Mesenchymal stem cell (in vitro differentiated cells and primary cell): ENCODE results near the gene IGFBP2.

Experiments
- DNase-seq: peaks from one replicate; pipeline ENCODE4 v3.0.0-alpha.2; 2013
- H2AFZ ChIP-seq: one replicate; pipeline ENCODE4 v1.6.1; 2013; ENCODE audit warnings: low read depth, mild to moderate bottlenecking, control low read depth, inconsistent platforms, low read length, moderate library complexity
- H2AK5ac ChIP-seq: 2 replicates; pipeline ENCODE4 v1.6.1; 2013; ENCODE audit warnings: low read length, moderate library complexity, mild to moderate bottlenecking, inconsistent platforms; ENCODE audit not compliant: severe bottlenecking
- H2BK120ac ChIP-seq: one replicate; pipeline ENCODE4 v1.6.1; 2013; ENCODE audit warnings: low read depth, mild to moderate bottlenecking, inconsistent platforms, low read length, moderate library complexity
- H2BK12ac ChIP-seq, 2 experiments: one replicate each; pipeline ENCODE4 v1.6.1; 2013; ENCODE audit warnings: inconsistent platforms in 2 of 2, low read length in 2 of 2, mild to moderate bottlenecking in 2 of 2, moderate library complexity in 2 of 2, control low read depth in 1 of 2
- H2BK15ac ChIP-seq: one replicate; pipeline ENCODE4 v1.6.1; 2013; ENCODE audit warnings: mild to moderate bottlenecking, low read depth, inconsistent platforms; ENCODE audit not compliant: poor library complexity, severe bottlenecking
- H2BK5ac ChIP-seq: 2 replicates; pipeline ENCODE4 v1.6.1; 2013; ENCODE audit warnings: low read depth, mild to moderate bottlenecking, low read length, control low read depth, inconsistent platforms; ENCODE audit not compliant: poor library complexity, severe bottlenecking
- H3K14ac ChIP-seq, 2 experiments: one replicate each; pipeline ENCODE4 v1.6.1; 2013; ENCODE audit warnings: inconsistent platforms in 2 of 2, low read length in 2 of 2, control low read depth in 1 of 2, mild to moderate bottlenecking in 1 of 2, moderate library complexity in 1 of 2
- H3K18ac ChIP-seq, 2 experiments: one replicate each; pipeline ENCODE4 v1.6.1; 2013; ENCODE audit warnings: inconsistent platforms in 2 of 2, low read length in 2 of 2, control low read depth in 1 of 2, low read depth in 1 of 2, mild to moderate bottlenecking in 1 of 2
- H3K23ac ChIP-seq, 2 experiments: one replicate each; pipeline ENCODE4 v1.6.1; 2013; ENCODE audit warnings: inconsistent platforms in 2 of 2, low read length in 2 of 2, mild to moderate bottlenecking in 2 of 2, moderate library complexity in 2 of 2, control low read depth in 1 of 2
- H3K27ac ChIP-seq: 2 replicates; pipeline ENCODE4 v1.5.1; 2013; ENCODE audit warnings: mild to moderate bottlenecking, moderate library complexity, low read length, control low read depth, inconsistent platforms; ENCODE audit not compliant: poor library complexity, severe bottlenecking
- H3K27me3 ChIP-seq, 2 experiments: 2 replicates each; pipeline versions ENCODE4 v1.6.1 to v1.7.0; 2013; ENCODE audit warnings: low read length in 2 of 2, mild to moderate bottlenecking in 2 of 2, moderate library complexity in 2 of 2, control low read depth in 1 of 2, inconsistent platforms in 1 of 2; ENCODE audit not compliant: control insufficient read depth in 1 of 2, insufficient read depth in 1 of 2
- H3K36me3 ChIP-seq, 2 experiments: 2 replicates each; pipeline versions ENCODE4 v1.6.1 to v1.7.0; 2013; ENCODE audit warnings: low read length in 2 of 2, control low read depth in 1 of 2, inconsistent platforms in 1 of 2, low read depth in 1 of 2, mild to moderate bottlenecking in 1 of 2; ENCODE audit not compliant: insufficient read depth in 2 of 2, control insufficient read depth in 1 of 2
- H3K4ac ChIP-seq, 2 experiments: one replicate each; pipeline ENCODE4 v1.6.1; 2013; ENCODE audit warnings: inconsistent platforms in 2 of 2, low read length in 2 of 2, mild to moderate bottlenecking in 2 of 2, moderate library complexity in 2 of 2, control low read depth in 1 of 2, low read depth in 1 of 2
- H3K4me1 ChIP-seq: 2 replicates; pipeline ENCODE4 v1.6.1; 2013; ENCODE audit warnings: low read depth, low read length, control low read depth; ENCODE audit not compliant: control insufficient read depth, insufficient read depth
- H3K4me2 ChIP-seq: 2 replicates; pipeline ENCODE4 v1.6.1; 2013; ENCODE audit warnings: low read length, mild to moderate bottlenecking, inconsistent platforms; ENCODE audit not compliant: poor library complexity, severe bottlenecking
- H3K4me3 ChIP-seq, 2 experiments: 2 replicates each; pipeline versions ENCODE4 v1.5.1 to v1.7.0; 2013; ENCODE audit warnings: low read length in 2 of 2, mild to moderate bottlenecking in 2 of 2, control low read depth in 1 of 2, low read depth in 1 of 2; ENCODE audit not compliant: insufficient read depth in 1 of 2
- H3K79me1 ChIP-seq: replicated peaks from 2 replicates; pipeline ENCODE4 v1.6.1; 2013; ENCODE audit warnings: mild to moderate bottlenecking, control low read depth, low read length, inconsistent platforms; ENCODE audit not compliant: poor library complexity, severe bottlenecking
- H3K9ac ChIP-seq: 2 replicates; pipeline ENCODE4 v1.7.0; 2013; ENCODE audit warnings: mild to moderate bottlenecking, low read length, moderate library complexity
- H3K9me3 ChIP-seq: 2 replicates; pipeline ENCODE4 v1.7.0; 2013; ENCODE audit warnings: mild to moderate bottlenecking, low read length; ENCODE audit not compliant: control insufficient read depth
- H4K8ac ChIP-seq: one replicate; pipeline ENCODE4 v1.6.1; 2013; ENCODE audit warnings: inconsistent platforms, mild to moderate bottlenecking, low read length, moderate library complexity
- H4K91ac ChIP-seq: one replicate; pipeline ENCODE4 v1.6.1; 2013; ENCODE audit warnings: mild to moderate bottlenecking, low read length, inconsistent platforms
- WGBS: methylation state at CpG from one replicate; pipeline ENCODE4 v1.1.7; 2013; ENCODE audit warnings: mixed read lengths; 5-methylcytosine and 5-hydroxymethylcytosine counted together

Gene IGFBP2

GRCh38 chr2:216666461-216667233 is 33.4 kb downstream of the IGFBP2 start:
- H3K27me3 ChIP-seq = peaks cover 0 to 30% of the 10 kb centered on the region in 2 experiments
- no peak overlapping the region for H3K18ac ChIP-seq
- H3K36me3 ChIP-seq = peaks cover 0 to 35% of the 10 kb centered on the region in 2 experiments
- peaks cover 17% of the 10 kb centered on the region for H3K4me1 ChIP-seq
- no peak overlapping the region for H3K14ac ChIP-seq
- H3K79me1 ChIP-seq = no peaks in the 10 kb centered on the region
- H3K4me3 ChIP-seq = no peak overlapping the region
- H2AFZ ChIP-seq = no peak overlapping the region
- no peak overlapping the region for H3K23ac ChIP-seq
- no peak overlapping the region for H2BK5ac ChIP-seq
- no peak overlapping the region for H3K9ac ChIP-seq
- no peaks in the 10 kb centered on the region for H3K9me3 ChIP-seq
- no peak overlapping the region for H3K4ac ChIP-seq
- WGBS = 16% methylated on average over 9 of the region's 9 CpGs
- H2BK12ac ChIP-seq = no peak overlapping the region
- H4K8ac ChIP-seq = no peak overlapping the region
- DNase-seq = peak; percentile 72
- no peak overlapping the region for H3K27ac ChIP-seq
- H2BK120ac ChIP-seq = no peak overlapping the region
- no peak overlapping the region for H3K4me2 ChIP-seq
- no peak overlapping the region for H2BK15ac ChIP-seq
- no peak overlapping the region for H2AK5ac ChIP-seq
- H4K91ac ChIP-seq = no peak overlapping the region

GRCh38 chr2:216670266-216671080 is 37.3 kb downstream of the IGFBP2 start:
- H3K4me2 ChIP-seq = no peak overlapping the region
- H3K4me1 ChIP-seq = peaks cover 4% of the 10 kb centered on the region
- no peak overlapping the region for H3K4me3 ChIP-seq
- H2BK12ac ChIP-seq = no peak overlapping the region
- H3K9ac ChIP-seq = no peak overlapping the region
- no peak overlapping the region for H3K4ac ChIP-seq
- H2BK120ac ChIP-seq = no peak overlapping the region
- H3K79me1 ChIP-seq = no peaks in the 10 kb centered on the region
- no peaks in the 10 kb centered on the region for H3K9me3 ChIP-seq
- no peak overlapping the region for H4K91ac ChIP-seq
- 88% methylated on average over 17 of the region's 17 CpGs for WGBS
- H2AFZ ChIP-seq = no peak overlapping the region
- no peak overlapping the region for H3K18ac ChIP-seq
- H2AK5ac ChIP-seq = no peak overlapping the region
- peaks cover 29 to 30% of the 10 kb centered on the region in 2 experiments for H3K36me3 ChIP-seq
- peaks cover 0 to 16% of the 10 kb centered on the region in 2 experiments for H3K27me3 ChIP-seq
- no peak overlapping the region for H3K14ac ChIP-seq
- no peak for DNase-seq
- H4K8ac ChIP-seq = no peak overlapping the region
- H3K23ac ChIP-seq = no peak overlapping the region
- no peak overlapping the region for H3K27ac ChIP-seq
- no peak overlapping the region for H2BK15ac ChIP-seq
- no peak overlapping the region for H2BK5ac ChIP-seq

- Histone ChIP-seq H2BK5ac (no peak overlapping the region), H3K4me2 (no peak overlapping the region), H3K36me3 (peaks cover 31 to 34% of the 10 kb centered on the region in 2 experiments), H3K18ac (no peak overlapping the region), H2BK120ac (no peak overlapping the region), H3K4ac (no peak overlapping the region), H3K79me1 (no peaks in the 10 kb centered on the region), H2AFZ (no peak overlapping the region), H2BK15ac (no peak overlapping the region), H3K9me3 (no peaks in the 10 kb centered on the region), H3K9ac (no peak overlapping the region), H4K91ac (no peak overlapping the region), H3K14ac (no peak overlapping the region), H3K4me1 (no peaks in the 10 kb centered on the region), H2BK12ac (no peak overlapping the region), H3K27ac (no peak overlapping the region), H3K4me3 (no peak overlapping the region), H3K23ac (no peak overlapping the region), H3K27me3 (peaks cover 0 to 11% of the 10 kb centered on the region in 2 experiments), H4K8ac (no peak overlapping the region), H2AK5ac (no peak overlapping the region)
- WGBS = 89% methylated on average over 11 of the region's 11 CpGs
- no peak for DNase-seq
Observed at GRCh38 chr2:216671081-216671411, 37.8 kb downstream of the IGFBP2 start.

- H2AK5ac ChIP-seq = no peak overlapping the region
- no peak overlapping the region for H3K4me3 ChIP-seq
- H2BK120ac ChIP-seq = no peak overlapping the region
- no peak overlapping the region for H2BK15ac ChIP-seq
- H2AFZ ChIP-seq = no peak overlapping the region
- WGBS = 86% methylated on average over 8 of the region's 12 CpGs
- no peak for DNase-seq
- no peak overlapping the region for H3K27ac ChIP-seq
- no peak overlapping the region for H3K14ac ChIP-seq
- H3K36me3 ChIP-seq = peaks cover 37 to 41% of the 10 kb centered on the region in 2 experiments
- no peak overlapping the region for H3K23ac ChIP-seq
- H4K91ac ChIP-seq = no peak overlapping the region
- H3K4me1 ChIP-seq = no peaks in the 10 kb centered on the region
- H2BK5ac ChIP-seq = no peak overlapping the region
- H2BK12ac ChIP-seq = no peak overlapping the region
- no peak overlapping the region for H3K4me2 ChIP-seq
- H4K8ac ChIP-seq = no peak overlapping the region
- no peak overlapping the region for H3K4ac ChIP-seq
- no peak overlapping the region for H3K9ac ChIP-seq
- peaks cover 0 to 8% of the 10 kb centered on the region in 2 experiments for H3K27me3 ChIP-seq
- H3K18ac ChIP-seq = no peak overlapping the region
- H3K9me3 ChIP-seq = no peaks in the 10 kb centered on the region
- H3K79me1 ChIP-seq = no peaks in the 10 kb centered on the region
Observed at GRCh38 chr2:216671791-216672343, 38.6 kb downstream of the IGFBP2 start.
